ENCODE data around the gene TCF4.

- TF ChIP-seq CTCF (IDR thresholded peaks at IDR 0.05) (no peak), POLR2A (IDR thresholded peaks at IDR 0.05) (no peak)
Measured at GRCh38 chr18:55265984-55266383, 322.0 kb downstream of the TCF4 start.
